ENCODE results near the gene TRPM2. TPM values are rescaled to one million over a fixed set of nuclear protein-coding genes. Genes with fewer than 3 reads are reported as not detected.

TRPM2 gene
- total and polyA plus RNA-seq, 2 donors (not counting 3 experiments of a cell fraction or from before 2014, with no cell fraction given): not detected

DNA sequence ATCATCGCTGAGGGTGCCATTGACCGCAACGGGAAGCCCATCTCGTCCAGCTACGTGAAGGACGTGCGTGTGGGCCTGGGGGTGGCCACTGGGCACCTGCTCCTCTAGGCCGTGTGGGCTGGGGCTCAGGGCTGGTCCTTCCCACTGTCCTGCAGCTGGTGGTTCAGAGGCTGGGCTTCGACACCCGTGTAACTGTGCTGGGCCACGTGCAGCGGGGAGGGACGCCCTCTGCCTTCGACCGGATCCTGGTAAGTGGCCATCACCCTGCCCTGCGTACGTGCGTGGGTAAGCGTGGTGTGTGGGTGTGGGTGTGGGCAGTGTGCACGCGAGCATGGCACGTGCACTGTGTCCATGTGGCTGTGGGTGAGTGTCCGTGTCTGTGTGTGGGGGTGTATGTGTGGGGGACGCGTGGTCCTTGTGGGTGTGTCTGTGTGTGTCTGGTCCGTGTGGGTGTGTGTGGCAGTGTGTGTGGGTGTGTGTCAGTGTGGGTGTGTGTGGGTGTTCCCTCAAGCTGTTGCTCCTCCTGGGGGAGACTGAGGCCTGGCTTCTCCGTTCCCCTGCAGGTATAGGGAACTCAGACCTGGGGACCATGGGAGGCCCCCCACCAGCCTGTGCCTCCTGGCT is 37.0 kb upstream of the TRPM2 start:
- intact Hi-C loops (cut with micrococcal nuclease): no loop called here
- H3K36me3 ChIP-seq (ENCODE audit: control insufficient read depth in 2 of 2, extremely low read depth in 1 of 2, insufficient read depth in 2 of 2, low read length in 2 of 2): peaks cover 2 to 61% of the 10 kb centered on the region in 2 experiments
- BruUV-seq (replicated peaks): no TSS peak
- FAIRE-seq (no peak), DNase-seq (ENCODE audit: low read depth, low spot score) (no peak)
- no peak overlapping the region for H2AFZ ChIP-seq (ENCODE audit: low read depth, low read length)
- no peaks in the 10 kb centered on the region for H4K20me1 ChIP-seq (replicated peaks; ENCODE audit: control insufficient read depth, extremely low read depth, insufficient read depth, low read length)
- H3K4me2 ChIP-seq (ENCODE audit: insufficient read depth, low read length): no peak overlapping the region
- no peaks in the 10 kb centered on the region for H3K79me2 ChIP-seq (ENCODE audit: control insufficient read depth, insufficient read depth, low read length)
- TF ChIP-seq MYC (IDR thresholded peaks at IDR 0.05; ENCODE audit: low read depth, low read length): no peak
- peak; percentile 27 for TF ChIP-seq POLR2AphosphoS5 (IDR thresholded peaks at IDR 0.05; ENCODE audit: insufficient read depth, low read depth, low read length)
- ChIA-PET POLR2A (no interaction called here), CTCF (no interaction called here)
- H3K27ac ChIP-seq (ENCODE audit: insufficient read depth, low read depth, low read length): no peak overlapping the region
- dilution Hi-C loops (cut with MboI; ENCODE audit: extremely low pct_ligation_motif_present, low sequenced_read_pairs): no loop called here
- H3K9me1 ChIP-seq (replicated peaks; ENCODE audit: control insufficient read depth, extremely low read depth, insufficient read depth, low read length): no peaks in the 10 kb centered on the region
- H3K27me3 ChIP-seq (ENCODE audit: control insufficient read depth in 2 of 2, insufficient read depth in 2 of 2, low read length in 2 of 2): no peaks in the 10 kb centered on the region
- no peaks in the 10 kb centered on the region for H3K9me3 ChIP-seq (replicated peaks; ENCODE audit: control insufficient read depth, insufficient read depth, low read length)
- no peaks in the 10 kb centered on the region for H3K4me1 ChIP-seq (ENCODE audit: control insufficient read depth, extremely low read depth, insufficient read depth, low read length)
- no peak overlapping the region for H3K9ac ChIP-seq (replicated peaks; ENCODE audit: extremely low read depth, insufficient read depth, low read length)
- no peak overlapping the region for H3K4me3 ChIP-seq (replicated peaks in 1 of 3; ENCODE audit: insufficient read depth in 1 of 3, low read depth in 1 of 3, low read length in 3 of 3)

DNA sequence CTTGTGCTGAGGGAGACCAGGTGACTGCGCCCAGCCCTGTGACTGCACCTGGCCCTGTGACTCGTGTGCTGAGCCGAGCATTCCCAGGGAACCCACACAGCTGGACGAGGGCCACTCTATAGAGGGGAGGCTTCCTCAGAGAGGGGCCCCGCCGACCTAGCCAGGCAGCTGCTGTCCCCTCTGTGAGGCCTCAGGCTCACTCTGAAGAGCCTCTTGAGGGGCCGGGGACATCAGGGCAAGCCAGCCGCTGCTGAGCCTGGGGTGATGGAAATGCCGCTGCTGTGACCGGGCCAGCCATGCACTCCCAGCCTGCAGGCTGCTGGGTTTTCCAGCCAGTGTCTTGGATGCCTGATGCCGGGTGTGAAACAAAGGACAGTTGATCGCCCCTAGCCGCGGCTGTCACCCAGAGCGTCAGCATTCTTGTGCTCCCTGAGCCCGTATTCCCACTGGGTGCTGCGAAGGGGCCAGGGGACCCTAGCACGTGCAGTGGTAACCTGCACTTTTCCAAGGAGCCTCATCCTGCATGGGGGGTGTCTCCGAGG is 36.1 kb upstream of the TRPM2 start:
- Histone ChIP-seq H3K27me3 (ENCODE audit: control insufficient read depth in 2 of 2, insufficient read depth in 2 of 2, low read length in 2 of 2) (no peaks in the 10 kb centered on the region), H3K9me3 (replicated peaks; ENCODE audit: control insufficient read depth, insufficient read depth, low read length) (no peaks in the 10 kb centered on the region), H3K79me2 (ENCODE audit: control insufficient read depth, insufficient read depth, low read length) (no peaks in the 10 kb centered on the region), H4K20me1 (replicated peaks; ENCODE audit: control insufficient read depth, extremely low read depth, insufficient read depth, low read length) (no peaks in the 10 kb centered on the region), H3K27ac (ENCODE audit: insufficient read depth, low read depth, low read length) (no peak overlapping the region), H2AFZ (ENCODE audit: low read depth, low read length) (no peak overlapping the region), H3K4me1 (ENCODE audit: control insufficient read depth, extremely low read depth, insufficient read depth, low read length) (no peaks in the 10 kb centered on the region), H3K9me1 (replicated peaks; ENCODE audit: control insufficient read depth, extremely low read depth, insufficient read depth, low read length) (no peaks in the 10 kb centered on the region), H3K4me2 (ENCODE audit: insufficient read depth, low read length) (no peak overlapping the region), H3K4me3 (replicated peaks in 1 of 3; ENCODE audit: insufficient read depth in 1 of 3, low read depth in 1 of 3, low read length in 3 of 3) (no peak overlapping the region), H3K36me3 (ENCODE audit: control insufficient read depth in 2 of 2, extremely low read depth in 1 of 2, insufficient read depth in 2 of 2, low read length in 2 of 2) (peaks cover 2 to 60% of the 10 kb centered on the region in 2 experiments), H3K9ac (replicated peaks; ENCODE audit: extremely low read depth, insufficient read depth, low read length) (no peak overlapping the region)
- TF ChIP-seq MYC (IDR thresholded peaks at IDR 0.05; ENCODE audit: low read depth, low read length) (no peak), POLR2A (IDR thresholded peaks at IDR 0.05; ENCODE audit: low read depth, low read length) (no peak), EZH2 (IDR thresholded peaks at IDR 0.05; ENCODE audit: borderline replicate concordance, low read depth, low read length, severe bottlenecking) (no peak), JUN (IDR thresholded peaks at IDR 0.05; ENCODE audit: borderline replicate concordance, insufficient read depth, insufficient read length, low read depth) (no peak), FOS (IDR thresholded peaks at IDR 0.05; ENCODE audit: borderline replicate concordance, insufficient read depth, low read length) (no peak), GATA2 (IDR thresholded peaks at IDR 0.05; ENCODE audit: insufficient read depth, insufficient read length, low read depth, low read length) (no peak)
- TF ChIP-seq, protein P1, sequence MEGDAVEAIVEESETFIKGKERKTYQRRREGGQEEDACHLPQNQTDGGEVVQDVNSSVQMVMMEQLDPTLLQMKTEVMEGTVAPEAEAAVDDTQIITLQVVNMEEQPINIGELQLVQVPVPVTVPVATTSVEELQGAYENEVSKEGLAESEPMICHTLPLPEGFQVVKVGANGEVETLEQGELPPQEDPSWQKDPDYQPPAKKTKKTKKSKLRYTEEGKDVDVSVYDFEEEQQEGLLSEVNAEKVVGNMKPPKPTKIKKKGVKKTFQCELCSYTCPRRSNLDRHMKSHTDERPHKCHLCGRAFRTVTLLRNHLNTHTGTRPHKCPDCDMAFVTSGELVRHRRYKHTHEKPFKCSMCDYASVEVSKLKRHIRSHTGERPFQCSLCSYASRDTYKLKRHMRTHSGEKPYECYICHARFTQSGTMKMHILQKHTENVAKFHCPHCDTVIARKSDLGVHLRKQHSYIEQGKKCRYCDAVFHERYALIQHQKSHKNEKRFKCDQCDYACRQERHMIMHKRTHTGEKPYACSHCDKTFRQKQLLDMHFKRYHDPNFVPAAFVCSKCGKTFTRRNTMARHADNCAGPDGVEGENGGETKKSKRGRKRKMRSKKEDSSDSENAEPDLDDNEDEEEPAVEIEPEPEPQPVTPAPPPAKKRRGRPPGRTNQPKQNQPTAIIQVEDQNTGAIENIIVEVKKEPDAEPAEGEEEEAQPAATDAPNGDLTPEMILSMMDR (IDR thresholded peaks at IDR 0.05; ENCODE audit: extremely low read depth in 1 of 2, insufficient read depth in 1 of 2, low read depth in 1 of 2, low read length in 2 of 2): no peak
- TF ChIP-seq, protein P2, sequence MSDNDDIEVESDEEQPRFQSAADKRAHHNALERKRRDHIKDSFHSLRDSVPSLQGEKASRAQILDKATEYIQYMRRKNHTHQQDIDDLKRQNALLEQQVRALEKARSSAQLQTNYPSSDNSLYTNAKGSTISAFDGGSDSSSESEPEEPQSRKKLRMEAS (IDR thresholded peaks at IDR 0.05; ENCODE audit: insufficient read depth, insufficient read length): no peak
- BruUV-seq (replicated peaks): no TSS peak
- dilution Hi-C loops (cut with MboI; ENCODE audit: extremely low pct_ligation_motif_present, low sequenced_read_pairs) (no loop called here), intact Hi-C loops (cut with micrococcal nuclease) (no loop called here)
- ChIA-PET CTCF (no interaction called here), POLR2A (interaction anchor here (0.6 kb wide), 1 partner anchor 17 kb away, joined by 5 read pairs; no protein-coding TSS in a partner anchor)
- no peak for FAIRE-seq
- no peak for DNase-seq (ENCODE audit: low read depth, low spot score)

Data from endothelial cell of umbilical vein (primary cell).